ENCODE data around the gene ABCA4.
A peak's percentile ranks its signal among the peaks of the same experiment; 100 is the strongest.

ABCA4 gene

GRCh38 chr1:94079080-94079940 is 41.6 kb downstream of the ABCA4 start:
- peak; percentile 31 for DNase-seq

- DNase-seq, result no peak
Observed at GRCh38 chr1:94072840-94073522, 48.0 kb downstream of the ABCA4 start.

- DNase-seq, result no peak
Observed at GRCh38 chr1:94071976-94072375, 49.0 kb downstream of the ABCA4 start.

- no peak for DNase-seq
Observed at GRCh38 chr1:94071391-94071790, 49.6 kb downstream of the ABCA4 start.

GRCh38 chr1:94070865-94071264 is 50.1 kb downstream of the ABCA4 start:
- no peak for DNase-seq

- DNase-seq, result no peak
Observed at GRCh38 chr1:94069919-94070285, 51.0 kb downstream of the ABCA4 start.

GRCh38 chr1:94068999-94069918 is 51.7 kb downstream of the ABCA4 start:
- DNase-seq, result peak; percentile 81

GRCh38 chr1:94068096-94068998 is 52.6 kb downstream of the ABCA4 start:
- DNase-seq, result peak; percentile 7

- DNase-seq, result no peak
Observed at GRCh38 chr1:94067196-94067595, 53.8 kb downstream of the ABCA4 start.

GRCh38 chr1:94063379-94063778 is 57.6 kb downstream of the ABCA4 start:
- peak; percentile 45 for DNase-seq

GRCh38 chr1:94061513-94062443 is 59.2 kb downstream of the ABCA4 start:
- peak; percentile 59 for DNase-seq

- DNase-seq, result no peak
Observed at GRCh38 chr1:94060720-94061119, 60.2 kb downstream of the ABCA4 start.

- no peak for DNase-seq
Observed at GRCh38 chr1:94058766-94059165, 62.2 kb downstream of the ABCA4 start.

- peak; percentile 18 for DNase-seq
Observed at GRCh38 chr1:94056996-94057395, 64.0 kb downstream of the ABCA4 start.

- DNase-seq, result no peak
Observed at GRCh38 chr1:94056171-94056570, 64.8 kb downstream of the ABCA4 start.

- DNase-seq, result no peak
Observed at GRCh38 chr1:94055459-94056122, 65.4 kb downstream of the ABCA4 start.

- DNase-seq, result no peak
Observed at GRCh38 chr1:94050675-94051074, 70.3 kb downstream of the ABCA4 start.

GRCh38 chr1:94050254-94050653 is 70.7 kb downstream of the ABCA4 start:
- DNase-seq, result no peak

- no peak for DNase-seq
Observed at GRCh38 chr1:94049791-94050190, 71.2 kb downstream of the ABCA4 start.

GRCh38 chr1:94048413-94049164 is 72.4 kb downstream of the ABCA4 start:
- no peak for DNase-seq

Measured in NCI-H69 (cell line).